Activated CD4-positive, alpha-beta T cell treated with anti-CD3 and anti-CD28 coated beads for 48 hours (primary cell): ENCODE measurements around the gene WDR93.

Experiments used
- DNase-seq: peaks from one replicate; pipeline ENCODE4 v3.0.0-alpha.2; 2020

Gene WDR93

GRCh38 chr15:89690276-89691218, at the start of gene WDR93, which contains the start of gene PEX11A:
TSS of gene WDR93 (plus strand) at chr15:89690811. CDS start at chr15:89701747, 10,936 bp downstream.
TSS of gene PEX11A (minus strand) at chr15:89690754. CDS start at chr15:89690632, 122 bp downstream.
- DNase-seq: peak; percentile 86

- DNase-seq: no peak
These were observed 49.6 kb upstream of the WDR93 start for GRCh38 chr15:89641053-89641452.

GRCh38 chr15:89642106-89642505, 48.5 kb upstream of the WDR93 start:
- DNase-seq: no peak

GRCh38 chr15:89645680-89646079, 44.9 kb upstream of the WDR93 start:
- no peak for DNase-seq

- DNase-seq: no peak
These were observed 44.0 kb upstream of the WDR93 start for GRCh38 chr15:89646416-89647141.

- peak; percentile 84 for DNase-seq
These were observed 43.3 kb upstream of the WDR93 start for GRCh38 chr15:89647191-89647851.

GRCh38 chr15:89648106-89649012, 42.3 kb upstream of the WDR93 start:
- DNase-seq: no peak

GRCh38 chr15:89649013-89649625, 41.5 kb upstream of the WDR93 start:
- no peak for DNase-seq

- no peak for DNase-seq
These were observed 40.9 kb upstream of the WDR93 start for GRCh38 chr15:89649716-89650115.

- no peak for DNase-seq
These were observed 38.5 kb upstream of the WDR93 start for GRCh38 chr15:89652131-89652530.

GRCh38 chr15:89652666-89653065, 37.9 kb upstream of the WDR93 start:
- DNase-seq: no peak

GRCh38 chr15:89653578-89653977, 37.0 kb upstream of the WDR93 start:
- no peak for DNase-seq

GRCh38 chr15:89654301-89654761, 36.3 kb upstream of the WDR93 start:
- DNase-seq: no peak

GRCh38 chr15:89654847-89655805, 35.5 kb upstream of the WDR93 start, which contains the start of gene KIF7:
TSS of gene KIF7 (minus strand) at chr15:89655467. CDS start at chr15:89652930, 2,537 bp downstream.
- DNase-seq: peak; percentile 39

GRCh38 chr15:89656116-89656815, 34.3 kb upstream of the WDR93 start:
- no peak for DNase-seq

GRCh38 chr15:89657686-89658200, 32.9 kb upstream of the WDR93 start:
- DNase-seq: no peak

- DNase-seq: no peak
These were observed 31.3 kb upstream of the WDR93 start for GRCh38 chr15:89659295-89659694.

- no peak for DNase-seq
These were observed 30.1 kb upstream of the WDR93 start for GRCh38 chr15:89660556-89660955.
